A673 (cell line): ENCODE data around the gene ACOT8. TPM values are rescaled to one million over a fixed set of nuclear protein-coding genes. Genes with fewer than 3 reads are reported as not detected.

Experiments
- BruUV-seq: library from RNA; stranded (reverse); fragments of 400-500 nt; replicated peaks from 2 replicates; lab custom pipeline; 2021; lab: Mats Ljungman, UMichigan
- CTCF ChIA-PET: fragments of 300-600 bp; sonication (Branson Sonifier 250); formaldehyde crosslinking; loops from one replicate; lab custom pipeline; 2022; ENCODE audit warnings: antibody characterized with exemption; lab: Charles Lee
- POLR2A ChIA-PET: fragments of 300-600 bp; sonication (Branson Sonifier 250); formaldehyde crosslinking; loops from one replicate; lab custom pipeline; 2022; ENCODE audit warnings: antibody characterized with exemption; ENCODE audit not compliant: low non-redundant PET; lab: Charles Lee
- DNase-seq: peaks from one replicate; pipeline ENCODE4 v3.0.0-alpha.2; 2015; ENCODE audit warnings: low spot score
- H3K27ac ChIP-seq: fragments of 200-600 bp; sonication (generic); 2 replicates; pipeline ENCODE4 v1.5.1; 2016; ENCODE audit warnings: mixed run types, low read depth, mild to moderate bottlenecking, mixed read lengths, antibody characterized with exemption, low read length; ENCODE audit not compliant: poor library complexity, severe bottlenecking
- H3K27me3 ChIP-seq: fragments of 200-600 bp; sonication (generic); replicated peaks from 2 replicates; pipeline ENCODE4 v1.6.1; 2017; ENCODE audit warnings: mixed run types, low read depth, mild to moderate bottlenecking, mixed read lengths, antibody characterized with exemption, low read length; ENCODE audit not compliant: insufficient read depth, poor library complexity
- H3K36me3 ChIP-seq: fragments of 200-600 bp; sonication (generic); 2 replicates; pipeline ENCODE4 v1.6.1; 2016; ENCODE audit warnings: mixed run types, mild to moderate bottlenecking, mixed read lengths, antibody characterized with exemption, low read length; ENCODE audit not compliant: insufficient read depth, poor library complexity, severe bottlenecking
- H3K4me1 ChIP-seq: fragments of 200-600 bp; sonication (generic); 2 replicates; pipeline ENCODE4 v1.6.1; 2017; ENCODE audit warnings: mixed run types, mild to moderate bottlenecking, mixed read lengths, antibody characterized with exemption, low read length; ENCODE audit not compliant: insufficient read depth, poor library complexity, severe bottlenecking
- H3K4me3 ChIP-seq: fragments of 200-600 bp; sonication (generic); 2 replicates; pipeline ENCODE4 v1.5.1; 2016; ENCODE audit warnings: low read depth, mixed run types, mild to moderate bottlenecking, mixed read lengths, low read length; ENCODE audit not compliant: poor library complexity, severe bottlenecking
- H3K9me3 ChIP-seq: fragments of 200-600 bp; sonication (generic); 2 replicates; pipeline ENCODE4 v1.6.1; 2016; ENCODE audit warnings: mixed run types, low read depth, mild to moderate bottlenecking, mixed read lengths, antibody characterized with exemption, low read length; ENCODE audit not compliant: poor library complexity, severe bottlenecking
- EZH2 ChIP-seq: fragments of 200-600 bp; sonication (generic); IDR thresholded peaks from 2 replicates; pipeline ENCODE4 v1.6.1; 2017; ENCODE audit warnings: borderline replicate concordance, low read depth, mild to moderate bottlenecking, mixed read lengths, antibody characterized with exemption, low read length; ENCODE audit not compliant: poor library complexity, severe bottlenecking
- intact Hi-C: fragments of 100-400 bp; cut with micrococcal nuclease; formaldehyde crosslinking; loops from one replicate; pipeline ENCODE4 v1.10.0; 2022; ENCODE audit not compliant: unreplicated experiment
- total RNA-seq: library from RNA; stranded (reverse); gene quantifications from 2 replicates; pipeline ENCODE4 v1.2.3, GENCODE V29; 2021
- TF ChIP-seq, protein P1 (sequence below): fragments of 300-800, 200-600 bp; sonication (generic); conservative IDR thresholded peaks from 2 replicates; pipeline ENCODE4 v1.5.1; 2017; ENCODE audit warnings: low read depth, mild to moderate bottlenecking, antibody characterized with exemption, low read length, moderate library complexity, mixed read lengths

Gene ACOT8
- total RNA-seq, 1 experiment from 2014 or later: 16.9 TPM

DNA sequence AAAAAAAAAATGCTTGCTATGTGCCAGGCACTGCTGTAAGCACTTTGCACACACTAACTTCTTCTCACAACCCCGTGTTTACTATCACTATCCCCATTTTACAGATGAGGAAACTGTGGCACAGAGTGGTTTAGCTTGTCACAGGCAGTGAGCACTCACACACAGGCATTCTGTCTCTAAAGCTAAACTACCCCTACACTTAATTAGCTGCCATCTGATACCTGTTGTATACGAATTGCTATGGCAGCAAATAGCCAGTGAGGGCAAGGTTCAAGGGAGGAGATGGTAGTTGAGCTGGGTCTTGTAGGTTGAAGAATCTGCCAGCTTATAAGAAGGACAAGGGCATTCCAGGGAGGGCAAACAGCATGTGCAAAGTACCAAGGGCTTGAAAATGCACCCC, 35.2 kb downstream of the ACOT8 start:
- intact Hi-C loops: loop anchor here (5.0 kb wide), 1 partner anchor 135 kb away; no protein-coding TSS in a partner anchor
- DNase-seq: no peak
- Histone ChIP-seq H3K27ac (no peak overlapping the region), H3K36me3 (peaks cover 7% of the 10 kb centered on the region), H3K4me1 (no peaks in the 10 kb centered on the region), H3K4me3 (no peak overlapping the region), H3K27me3 (no peaks in the 10 kb centered on the region), H3K9me3 (no peaks in the 10 kb centered on the region)
- CTCF ChIA-PET: interaction anchor here (0.7 kb wide), 1 partner anchor 90 kb away, joined by 3 read pairs; the partner anchor contains the start of gene PLTP
- no TSS peak for BruUV-seq
- no peak for TF ChIP-seq EZH2
- TF ChIP-seq, protein P1, sequence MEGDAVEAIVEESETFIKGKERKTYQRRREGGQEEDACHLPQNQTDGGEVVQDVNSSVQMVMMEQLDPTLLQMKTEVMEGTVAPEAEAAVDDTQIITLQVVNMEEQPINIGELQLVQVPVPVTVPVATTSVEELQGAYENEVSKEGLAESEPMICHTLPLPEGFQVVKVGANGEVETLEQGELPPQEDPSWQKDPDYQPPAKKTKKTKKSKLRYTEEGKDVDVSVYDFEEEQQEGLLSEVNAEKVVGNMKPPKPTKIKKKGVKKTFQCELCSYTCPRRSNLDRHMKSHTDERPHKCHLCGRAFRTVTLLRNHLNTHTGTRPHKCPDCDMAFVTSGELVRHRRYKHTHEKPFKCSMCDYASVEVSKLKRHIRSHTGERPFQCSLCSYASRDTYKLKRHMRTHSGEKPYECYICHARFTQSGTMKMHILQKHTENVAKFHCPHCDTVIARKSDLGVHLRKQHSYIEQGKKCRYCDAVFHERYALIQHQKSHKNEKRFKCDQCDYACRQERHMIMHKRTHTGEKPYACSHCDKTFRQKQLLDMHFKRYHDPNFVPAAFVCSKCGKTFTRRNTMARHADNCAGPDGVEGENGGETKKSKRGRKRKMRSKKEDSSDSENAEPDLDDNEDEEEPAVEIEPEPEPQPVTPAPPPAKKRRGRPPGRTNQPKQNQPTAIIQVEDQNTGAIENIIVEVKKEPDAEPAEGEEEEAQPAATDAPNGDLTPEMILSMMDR: no peak
- POLR2A ChIA-PET: interaction anchor here (0.7 kb wide), 1 partner anchor 9 kb away, joined by 5 read pairs; no protein-coding TSS in a partner anchor

DNA sequence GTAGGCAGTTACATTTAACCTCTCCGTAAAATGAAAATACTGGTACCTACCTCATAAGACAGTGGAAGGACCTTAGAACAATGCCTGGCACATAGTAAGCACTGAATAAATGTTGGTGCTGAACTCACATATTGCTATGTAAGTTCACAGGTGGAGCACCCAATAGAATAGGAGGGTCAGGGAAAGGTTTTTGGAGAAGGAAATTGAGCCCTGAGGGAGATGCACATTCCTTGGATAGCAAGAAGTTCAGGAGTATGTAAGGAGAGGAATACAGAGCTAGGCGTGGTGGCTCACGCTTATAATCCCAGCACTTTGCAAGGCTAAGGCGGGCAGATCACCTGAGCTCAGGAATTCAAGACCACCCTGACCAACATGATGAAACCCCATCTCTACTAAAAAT, 37.7 kb downstream of the ACOT8 start:
- Histone ChIP-seq H3K36me3 (peaks cover 31% of the 10 kb centered on the region), H3K4me3 (no peak overlapping the region), H3K27me3 (no peaks in the 10 kb centered on the region), H3K4me1 (peaks cover 2% of the 10 kb centered on the region), H3K9me3 (no peaks in the 10 kb centered on the region), H3K27ac (no peak overlapping the region)
- ChIA-PET CTCF (no interaction called here), POLR2A (interaction anchor here (0.6 kb wide), 1 partner anchor 116 kb away, joined by 10 read pairs; no protein-coding TSS in a partner anchor)
- TF ChIP-seq, protein P1: no peak
- no peak for DNase-seq
- BruUV-seq: no TSS peak
- intact Hi-C loops: no loop called here

DNA sequence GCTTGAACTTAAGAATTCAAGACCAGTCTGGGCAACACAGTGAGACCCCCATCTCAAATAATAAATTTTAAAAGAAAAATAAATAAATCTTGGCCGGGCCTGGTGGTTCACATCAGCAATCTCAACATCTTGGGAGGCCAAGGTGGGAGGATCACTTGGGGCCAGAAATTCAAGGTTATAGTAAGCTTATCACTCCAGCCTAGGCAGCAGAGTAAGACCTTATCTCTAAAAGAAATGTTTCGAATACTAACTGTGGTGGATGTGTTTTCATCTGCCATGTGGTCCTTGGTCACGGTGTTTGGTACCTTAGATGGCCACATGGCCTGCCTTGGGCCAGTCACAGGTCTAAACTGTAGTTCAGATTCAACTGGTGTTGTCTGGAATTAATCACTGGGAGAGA, 39.0 kb downstream of the ACOT8 start:
- no peak for DNase-seq
- TF ChIP-seq EZH2: no peak
- TF ChIP-seq, protein P1: no peak
- H3K4me1 ChIP-seq: peaks cover 6% of the 10 kb centered on the region
- BruUV-seq: no TSS peak
- ChIA-PET CTCF (no interaction called here), POLR2A (no interaction called here)
- no peaks in the 10 kb centered on the region for H3K9me3 ChIP-seq
- H3K4me3 ChIP-seq: no peak overlapping the region
- peaks cover 44% of the 10 kb centered on the region for H3K36me3 ChIP-seq
- intact Hi-C loops: no loop called here
- H3K27ac ChIP-seq: no peak overlapping the region
- H3K27me3 ChIP-seq: no peaks in the 10 kb centered on the region
